Activated naive CD4-positive, alpha-beta T cell treated with anti-CD3 and anti-CD28 coated beads for 36 hours (primary cell): ENCODE results near the gene PLPPR1. TPM values are rescaled to one million over a fixed set of nuclear protein-coding genes. Genes with fewer than 3 reads are reported as not detected.

ENCODE experiments used
- CTCF ChIA-PET: fragments of 350-600 bp; sonication (Branson Sonifier 250); formaldehyde crosslinking; loops from one replicate; lab custom pipeline; 2021; ENCODE audit warnings: antibody characterized with exemption; lab: Charles Lee
- DNase-seq: peaks from one replicate; pipeline ENCODE4 v3.0.0-alpha.2; 2020
- H3K27ac Mint-ChIP-seq: one replicate; pipeline ENCODE4 v1.8.0; 2021; ENCODE audit warnings: mild to moderate bottlenecking, mixed read lengths
- H3K27me3 Mint-ChIP-seq: one replicate; pipeline ENCODE4 v1.8.0; 2021; ENCODE audit warnings: low read depth, mixed read lengths
- H3K36me3 Mint-ChIP-seq: one replicate; pipeline ENCODE4 v1.8.0; 2021; ENCODE audit warnings: low read depth, mixed read lengths
- H3K4me1 Mint-ChIP-seq: one replicate; pipeline ENCODE4 v1.8.0; 2021; ENCODE audit warnings: low read depth, mixed read lengths
- H3K4me3 Mint-ChIP-seq: one replicate; pipeline ENCODE4 v1.8.0; 2021; ENCODE audit warnings: mild to moderate bottlenecking, moderate library complexity, mixed read lengths
- H3K9me3 Mint-ChIP-seq: one replicate; pipeline ENCODE4 v1.8.0; 2021; ENCODE audit warnings: mixed read lengths
- intact Hi-C: fragments of 100-400 bp; cut with micrococcal nuclease; formaldehyde crosslinking; loops from one replicate; pipeline ENCODE4 v1.15.1; 2023
- total RNA-seq, 2 experiments: library from RNA; stranded (reverse); gene quantifications; one replicate each; pipeline ENCODE4 v1.2.3, GENCODE V29; 2021

PLPPR1 gene
- total RNA-seq, 2 experiments from 2014 or later = not detected

- Mint-ChIP-seq H3K4me1 (no peaks in the 10 kb centered on the region), H3K36me3 (no peaks in the 10 kb centered on the region), H3K27ac (no peak overlapping the region), H3K9me3 (no peaks in the 10 kb centered on the region), H3K4me3 (no peak overlapping the region), H3K27me3 (peaks cover 3% of the 10 kb centered on the region)
- intact Hi-C loops = no loop called here
- CTCF ChIA-PET = no interaction called here
- no peak for DNase-seq
These were observed 34.2 kb downstream of the PLPPR1 start for GRCh38 chr9:101062686-101063085.

DNA sequence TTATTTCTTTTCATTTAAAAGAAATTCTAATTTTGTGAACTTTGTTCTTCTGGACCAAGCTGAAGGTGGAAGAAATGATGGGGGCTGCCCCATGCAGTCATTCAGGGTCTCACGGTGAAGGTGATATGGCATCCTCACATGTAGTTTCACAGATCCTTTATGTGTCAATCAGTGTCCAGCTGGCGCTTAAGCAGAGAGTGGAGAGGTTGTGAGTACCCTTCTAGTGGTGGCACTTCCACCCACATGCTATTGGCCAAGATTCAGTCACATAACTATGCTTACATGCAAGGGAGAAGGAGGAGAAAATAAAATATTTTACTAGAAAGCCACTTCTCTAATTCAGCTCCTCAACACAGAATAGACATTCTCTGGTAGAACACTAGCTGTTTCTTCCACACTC lies 34.7 kb downstream of the PLPPR1 start:
- CTCF ChIA-PET = no interaction called here
- H3K27ac Mint-ChIP-seq = no peak overlapping the region

GRCh38 chr9:101064206-101064605 lies 35.7 kb downstream of the PLPPR1 start:
- no peak overlapping the region for H3K27ac Mint-ChIP-seq
- no peak overlapping the region for H3K4me3 Mint-ChIP-seq
- CTCF ChIA-PET = no interaction called here
- H3K36me3 Mint-ChIP-seq = no peaks in the 10 kb centered on the region
- intact Hi-C loops = no loop called here
- H3K9me3 Mint-ChIP-seq = no peaks in the 10 kb centered on the region
- no peaks in the 10 kb centered on the region for H3K4me1 Mint-ChIP-seq
- DNase-seq = no peak
- no peaks in the 10 kb centered on the region for H3K27me3 Mint-ChIP-seq

More for the DNA sequence above, 34.7 kb downstream of the PLPPR1 start:
- no peak for DNase-seq
- Mint-ChIP-seq H3K36me3 (no peaks in the 10 kb centered on the region), H3K27me3 (no peaks in the 10 kb centered on the region), H3K4me3 (no peak overlapping the region), H3K4me1 (no peaks in the 10 kb centered on the region), H3K9me3 (no peaks in the 10 kb centered on the region)
- intact Hi-C loops = no loop called here

DNA sequence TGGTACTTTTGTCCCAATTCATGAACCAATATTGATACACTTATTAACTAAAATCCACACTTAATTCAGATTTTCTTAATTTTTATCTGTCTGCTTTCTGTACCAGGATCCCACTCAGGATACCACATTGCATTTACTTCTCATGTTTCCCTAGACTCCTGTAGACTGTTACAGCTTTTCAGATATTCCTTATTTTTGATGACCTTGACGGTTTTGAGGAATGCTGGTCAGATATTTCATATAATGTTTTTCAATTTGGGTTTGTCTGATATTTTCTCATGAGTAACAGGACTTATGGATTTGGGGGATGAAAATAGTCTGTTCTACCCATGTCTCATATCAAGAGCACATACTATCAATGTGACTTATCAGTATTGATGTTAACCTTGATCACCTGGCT lies 37.4 kb downstream of the PLPPR1 start:
- no peaks in the 10 kb centered on the region for H3K36me3 Mint-ChIP-seq
- no peaks in the 10 kb centered on the region for H3K4me1 Mint-ChIP-seq
- CTCF ChIA-PET = no interaction called here
- intact Hi-C loops = no loop called here
- no peak overlapping the region for H3K4me3 Mint-ChIP-seq
- no peak for DNase-seq
- no peaks in the 10 kb centered on the region for H3K9me3 Mint-ChIP-seq
- no peaks in the 10 kb centered on the region for H3K27me3 Mint-ChIP-seq
- no peak overlapping the region for H3K27ac Mint-ChIP-seq

GRCh38 chr9:101068696-101069095 lies 40.2 kb downstream of the PLPPR1 start:
- DNase-seq = no peak
- CTCF ChIA-PET = no interaction called here
- H3K4me3 Mint-ChIP-seq = no peak overlapping the region
- H3K27ac Mint-ChIP-seq = no peak overlapping the region
- intact Hi-C loops = no loop called here
- H3K4me1 Mint-ChIP-seq = no peaks in the 10 kb centered on the region
- no peaks in the 10 kb centered on the region for H3K36me3 Mint-ChIP-seq
- no peaks in the 10 kb centered on the region for H3K27me3 Mint-ChIP-seq
- H3K9me3 Mint-ChIP-seq = no peaks in the 10 kb centered on the region

GRCh38 chr9:101072259-101072658 lies 43.7 kb downstream of the PLPPR1 start:
- no peak for DNase-seq
- CTCF ChIA-PET = no interaction called here
- H3K9me3 Mint-ChIP-seq = no peaks in the 10 kb centered on the region
- no peak overlapping the region for H3K27ac Mint-ChIP-seq
- H3K36me3 Mint-ChIP-seq = no peaks in the 10 kb centered on the region
- no peaks in the 10 kb centered on the region for H3K4me1 Mint-ChIP-seq
- H3K27me3 Mint-ChIP-seq = peaks cover under 1% of the 10 kb centered on the region
- H3K4me3 Mint-ChIP-seq = no peak overlapping the region
- intact Hi-C loops = no loop called here

DNA sequence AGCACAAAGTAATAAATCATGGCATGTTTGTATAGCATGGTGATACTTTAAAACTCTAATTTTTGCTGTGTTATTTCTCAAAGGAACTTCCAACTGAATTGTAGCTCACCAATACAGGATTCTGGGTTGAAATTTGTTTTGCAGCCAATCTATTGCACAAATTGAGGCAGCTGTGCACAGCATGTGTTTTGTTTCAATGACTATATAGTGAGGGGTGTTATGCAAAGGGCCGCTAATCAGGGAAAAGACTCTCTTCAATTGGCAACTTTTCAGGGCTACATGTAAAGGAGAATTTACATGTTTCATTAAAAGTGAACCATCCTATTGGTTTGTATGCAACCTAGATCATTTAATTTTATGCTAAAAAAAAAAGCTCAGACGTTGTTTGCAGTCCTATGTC lies 44.6 kb downstream of the PLPPR1 start:
- Mint-ChIP-seq H3K27me3 (peaks cover 2% of the 10 kb centered on the region), H3K27ac (no peak overlapping the region), H3K4me1 (no peaks in the 10 kb centered on the region), H3K4me3 (no peak overlapping the region), H3K36me3 (no peaks in the 10 kb centered on the region), H3K9me3 (no peaks in the 10 kb centered on the region)
- intact Hi-C loops = no loop called here
- DNase-seq = no peak
- CTCF ChIA-PET = interaction anchor here (0.5 kb wide), 1 partner anchor 1797 kb away, joined by 3 read pairs; no protein-coding TSS in a partner anchor

- Mint-ChIP-seq H3K27ac (no peak overlapping the region), H3K4me1 (no peaks in the 10 kb centered on the region), H3K27me3 (peaks cover 4% of the 10 kb centered on the region), H3K36me3 (no peaks in the 10 kb centered on the region), H3K9me3 (peaks cover 2% of the 10 kb centered on the region), H3K4me3 (no peak overlapping the region)
- CTCF ChIA-PET = no interaction called here
- intact Hi-C loops = no loop called here
- DNase-seq = no peak
These were observed 53.1 kb downstream of the PLPPR1 start for GRCh38 chr9:101081641-101082040.

- no peak for DNase-seq
- Mint-ChIP-seq H3K36me3 (no peaks in the 10 kb centered on the region), H3K4me3 (no peak overlapping the region), H3K9me3 (peaks cover 2% of the 10 kb centered on the region), H3K27me3 (peaks cover 3% of the 10 kb centered on the region), H3K4me1 (no peaks in the 10 kb centered on the region), H3K27ac (no peak overlapping the region)
- intact Hi-C loops = no loop called here
- CTCF ChIA-PET = no interaction called here
These were observed 55.1 kb downstream of the PLPPR1 start for GRCh38 chr9:101083448-101084202.

GRCh38 chr9:101087426-101087825 lies 58.9 kb downstream of the PLPPR1 start:
- H3K4me1 Mint-ChIP-seq = no peaks in the 10 kb centered on the region
- CTCF ChIA-PET = no interaction called here
- peaks cover 3% of the 10 kb centered on the region for H3K27me3 Mint-ChIP-seq
- H3K9me3 Mint-ChIP-seq = peaks cover 2% of the 10 kb centered on the region
- H3K36me3 Mint-ChIP-seq = no peaks in the 10 kb centered on the region
- no peak overlapping the region for H3K27ac Mint-ChIP-seq
- DNase-seq = no peak
- intact Hi-C loops = no loop called here
- H3K4me3 Mint-ChIP-seq = no peak overlapping the region

GRCh38 chr9:101092922-101093321 lies 64.4 kb downstream of the PLPPR1 start:
- DNase-seq = no peak
- no peak overlapping the region for H3K4me3 Mint-ChIP-seq
- no peak overlapping the region for H3K27ac Mint-ChIP-seq
- H3K4me1 Mint-ChIP-seq = no peaks in the 10 kb centered on the region
- intact Hi-C loops = no loop called here
- no peaks in the 10 kb centered on the region for H3K9me3 Mint-ChIP-seq
- peaks cover 5% of the 10 kb centered on the region for H3K27me3 Mint-ChIP-seq
- H3K36me3 Mint-ChIP-seq = no peaks in the 10 kb centered on the region
- CTCF ChIA-PET = no interaction called here

DNA sequence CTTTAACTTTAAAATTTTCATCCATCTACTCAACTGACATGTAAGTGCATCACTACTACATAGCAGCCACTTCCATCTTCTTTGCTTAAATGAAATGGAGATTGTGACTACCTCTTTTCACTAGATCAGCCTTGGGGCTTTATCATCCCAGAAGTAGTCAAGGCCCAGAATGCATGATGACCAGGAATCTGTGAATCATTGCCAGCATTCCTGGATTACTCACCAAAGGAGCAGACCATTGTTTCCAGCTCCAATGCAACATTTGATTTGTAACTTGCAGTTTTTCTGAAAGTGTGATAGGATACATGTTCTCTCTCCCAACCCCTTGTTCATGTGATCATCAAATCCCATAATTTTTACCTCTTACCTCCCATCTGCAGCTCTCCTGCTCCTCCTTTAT lies 65.1 kb downstream of the PLPPR1 start:
- no peaks in the 10 kb centered on the region for H3K36me3 Mint-ChIP-seq
- DNase-seq = no peak
- H3K4me3 Mint-ChIP-seq = no peak overlapping the region
- H3K9me3 Mint-ChIP-seq = no peaks in the 10 kb centered on the region
- H3K4me1 Mint-ChIP-seq = no peaks in the 10 kb centered on the region
- CTCF ChIA-PET = no interaction called here
- peaks cover 5% of the 10 kb centered on the region for H3K27me3 Mint-ChIP-seq
- intact Hi-C loops = no loop called here
- H3K27ac Mint-ChIP-seq = no peak overlapping the region

DNA sequence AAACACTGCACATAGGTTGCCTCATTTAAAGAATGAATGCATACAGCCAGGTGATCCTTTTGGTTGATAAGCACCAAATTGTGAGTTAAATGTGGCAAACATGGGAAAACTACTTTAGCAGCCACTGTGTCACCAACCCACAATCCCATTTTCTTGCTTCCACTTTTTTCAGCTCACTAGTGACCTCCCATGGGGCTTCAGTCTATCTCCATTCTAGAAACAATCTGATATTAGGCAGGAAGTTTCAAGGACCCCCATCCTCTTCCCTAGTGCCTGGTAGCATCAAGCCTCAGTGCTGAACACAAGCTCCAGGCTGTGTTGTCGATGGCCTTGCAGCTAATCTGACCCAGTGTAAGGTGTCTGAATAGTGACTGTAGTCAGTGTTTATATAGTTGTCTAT lies 66.2 kb downstream of the PLPPR1 start:
- no peaks in the 10 kb centered on the region for H3K9me3 Mint-ChIP-seq
- CTCF ChIA-PET = no interaction called here
- H3K36me3 Mint-ChIP-seq = no peaks in the 10 kb centered on the region
- no peak overlapping the region for H3K27ac Mint-ChIP-seq
- H3K4me3 Mint-ChIP-seq = no peak overlapping the region
- H3K4me1 Mint-ChIP-seq = no peaks in the 10 kb centered on the region
- DNase-seq = no peak
- intact Hi-C loops = no loop called here
- H3K27me3 Mint-ChIP-seq = peaks cover 5% of the 10 kb centered on the region
